HepG2 (cell line): ENCODE data around the gene SGSH. TPM values are rescaled to one million over a fixed set of nuclear protein-coding genes. Genes with fewer than 3 reads are reported as not detected.

Experiments
- BRCA1 ChIP-seq: sonication (generic); formaldehyde crosslinking; IDR thresholded peaks from 2 replicates; pipeline ENCODE4 v1.4.0; 2020; ENCODE audit warnings: missing genetic modification reagents
- ERF ChIP-seq: IDR thresholded peaks from 2 replicates; pipeline ENCODE4 v1.6.1; 2018; ENCODE audit warnings: missing biosample characterization, missing genetic modification reagents
- FOXK1 ChIP-seq: sonication (generic); formaldehyde crosslinking; IDR thresholded peaks from 2 replicates; pipeline ENCODE4 v1.4.0; 2020; ENCODE audit warnings: low read depth, missing genetic modification reagents, borderline replicate concordance
- HMGA1 ChIP-seq: sonication (generic); formaldehyde crosslinking; conservative IDR thresholded peaks from 2 replicates; pipeline ENCODE4 v1.4.0; 2020; ENCODE audit warnings: missing genetic modification reagents
- RARA ChIP-seq: IDR thresholded peaks from 2 replicates; pipeline ENCODE4 v1.6.1; 2016; ENCODE audit warnings: missing genetic modification reagents, missing compliant biosample characterization
- SKI ChIP-seq: fragments of 450-650 bp; IDR thresholded peaks from one replicate; pipeline ENCODE4 v1.6.1; 2018; ENCODE audit warnings: mild to moderate bottlenecking; ENCODE audit not compliant: partially characterized antibody
- SOX6 ChIP-seq, 2 experiments: fragments of 450-650 bp in 1 of 2; sonication (generic) in 1 of 2; formaldehyde crosslinking in 1 of 2; IDR thresholded peaks; 2 replicates each; pipeline versions ENCODE4 v1.4.0 to v1.6.1; 2017 to 2020; ENCODE audit warnings: antibody characterized with exemption in 1 of 2, mild to moderate bottlenecking in 1 of 2, missing genetic modification reagents in 1 of 2
- YEATS2 ChIP-seq: sonication (generic); formaldehyde crosslinking; IDR thresholded peaks from 2 replicates; pipeline ENCODE4 v1.4.0; 2020; ENCODE audit warnings: missing genetic modification reagents, borderline replicate concordance
- ZNF251 ChIP-seq: sonication (generic); formaldehyde crosslinking; IDR thresholded peaks from 2 replicates; pipeline ENCODE4 v1.9.0; 2021; ENCODE audit warnings: mild to moderate bottlenecking, missing genetic modification reagents
- ZNF766 ChIP-seq: sonication (generic); formaldehyde crosslinking; IDR thresholded peaks from 2 replicates; pipeline ENCODE4 v1.5.0; 2020; ENCODE audit warnings: missing genetic modification reagents, borderline replicate concordance
- polyA plus RNA-seq, 8 experiments: library from polyadenylated mRNA; depleted of rRNA in 3 of 8; stranded (reverse) in 7 of 8; unstranded in 1 of 8; fragments of >200 nt; fragmentation: Illumina TruSeq in 4 of 8; extraction: Trizol in 4 of 8; gene quantifications; 2 replicates each; pipeline versions ENCODE4 v1.2.1 to v1.2.3, GENCODE V29; 2011 to 2016; ENCODE audit warnings: low read depth in 4 of 8, missing spikeins in 1 of 8, mixed read lengths in 1 of 8; ENCODE audit not compliant: insufficient read depth in 1 of 8
- total RNA-seq, 5 experiments: library from RNA; depleted of rRNA; stranded (reverse); fragments of >200 nt; fragmentation: Illumina TruSeq; extraction: Trizol; gene quantifications; 2 replicates each; pipeline ENCODE4 v1.2.3, GENCODE V29; 2016; ENCODE audit warnings: low read depth in 1 of 5
- TF ChIP-seq, protein P1 (sequence below): sonication (generic); formaldehyde crosslinking; IDR thresholded peaks from 2 replicates; pipeline ENCODE4 v1.5.0; 2020; ENCODE audit warnings: mild to moderate bottlenecking, missing genetic modification reagents
- TF ChIP-seq, protein P2 (sequence below): IDR thresholded peaks from 2 replicates; pipeline ENCODE4 v1.6.1; 2012; ENCODE audit warnings: low read length, improper control_type of control experiment
- TF ChIP-seq, protein P3 (sequence below): sonication (generic); formaldehyde crosslinking; IDR thresholded peaks from 2 replicates; pipeline ENCODE4 v1.5.1; 2020; ENCODE audit warnings: missing genetic modification reagents, mild to moderate bottlenecking, borderline replicate concordance
- TF ChIP-seq, protein P4 (sequence below): sonication (generic); formaldehyde crosslinking; IDR thresholded peaks from 2 replicates; pipeline ENCODE4 v1.4.0; 2020; ENCODE audit warnings: missing genetic modification reagents
- TF ChIP-seq, protein P5 (sequence below): sonication (generic); formaldehyde crosslinking; IDR thresholded peaks from 2 replicates; pipeline ENCODE4 v1.9.0; 2022; ENCODE audit warnings: low read depth, missing genetic modification reagents
- TF ChIP-seq, protein P6 (sequence below): sonication (generic); formaldehyde crosslinking; IDR thresholded peaks from 2 replicates; pipeline ENCODE4 v1.4.0; 2020; ENCODE audit warnings: mild to moderate bottlenecking, missing genetic modification reagents

The SGSH gene
- total and polyA plus RNA-seq, 2 of the 13 experiments (the other 11 are each of a cell fraction or from before 2014, with no cell fraction given), result 12.2 to 17.6 TPM

DNA sequence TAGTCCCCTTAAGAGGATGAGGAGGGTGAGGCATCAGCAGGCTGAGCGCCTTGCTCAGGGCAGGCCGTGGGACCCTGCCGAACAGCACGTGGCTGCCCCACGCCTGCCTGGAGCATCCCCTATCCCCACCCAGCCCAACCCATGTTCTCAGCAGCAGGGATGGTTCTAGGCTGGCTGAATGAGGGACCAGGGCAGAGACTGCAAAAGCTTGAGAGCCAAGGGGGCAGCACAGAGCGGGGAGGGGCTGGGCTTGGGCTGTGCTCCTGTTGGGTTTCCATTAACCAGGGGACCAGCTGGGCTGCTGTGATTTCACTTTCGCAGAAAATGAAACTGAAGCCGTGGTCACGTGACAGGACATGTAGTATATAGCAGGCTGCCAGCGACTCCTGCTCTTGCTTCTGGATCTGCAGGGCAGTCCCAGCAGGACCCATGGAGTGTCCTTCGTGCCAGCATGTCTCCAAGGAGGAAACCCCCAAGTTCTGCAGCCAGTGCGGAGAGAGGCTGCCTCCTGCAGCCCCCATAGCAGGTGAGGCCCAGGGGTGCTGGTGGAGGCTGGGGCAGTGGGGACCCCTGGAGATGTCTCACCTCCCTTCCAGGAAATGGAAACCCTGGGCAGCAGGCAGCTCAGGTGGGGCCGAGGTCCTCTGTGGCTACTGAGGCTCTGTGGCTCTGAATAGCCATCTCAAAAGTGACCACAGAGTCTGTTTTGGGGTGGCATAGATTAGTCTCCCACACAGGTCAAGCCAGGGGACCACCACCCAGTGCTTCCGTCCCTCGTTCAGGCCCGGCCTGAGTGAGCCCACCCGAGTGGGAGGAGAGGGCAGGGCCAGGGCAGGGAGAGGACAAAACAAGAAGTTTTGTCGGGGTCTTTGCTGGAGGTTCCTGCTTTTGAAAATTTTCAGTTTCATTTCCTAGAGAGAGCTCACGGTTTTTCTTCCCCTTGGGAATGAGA, 43.4 kb upstream of the SGSH start (continued):
- TF ChIP-seq, protein P1, sequence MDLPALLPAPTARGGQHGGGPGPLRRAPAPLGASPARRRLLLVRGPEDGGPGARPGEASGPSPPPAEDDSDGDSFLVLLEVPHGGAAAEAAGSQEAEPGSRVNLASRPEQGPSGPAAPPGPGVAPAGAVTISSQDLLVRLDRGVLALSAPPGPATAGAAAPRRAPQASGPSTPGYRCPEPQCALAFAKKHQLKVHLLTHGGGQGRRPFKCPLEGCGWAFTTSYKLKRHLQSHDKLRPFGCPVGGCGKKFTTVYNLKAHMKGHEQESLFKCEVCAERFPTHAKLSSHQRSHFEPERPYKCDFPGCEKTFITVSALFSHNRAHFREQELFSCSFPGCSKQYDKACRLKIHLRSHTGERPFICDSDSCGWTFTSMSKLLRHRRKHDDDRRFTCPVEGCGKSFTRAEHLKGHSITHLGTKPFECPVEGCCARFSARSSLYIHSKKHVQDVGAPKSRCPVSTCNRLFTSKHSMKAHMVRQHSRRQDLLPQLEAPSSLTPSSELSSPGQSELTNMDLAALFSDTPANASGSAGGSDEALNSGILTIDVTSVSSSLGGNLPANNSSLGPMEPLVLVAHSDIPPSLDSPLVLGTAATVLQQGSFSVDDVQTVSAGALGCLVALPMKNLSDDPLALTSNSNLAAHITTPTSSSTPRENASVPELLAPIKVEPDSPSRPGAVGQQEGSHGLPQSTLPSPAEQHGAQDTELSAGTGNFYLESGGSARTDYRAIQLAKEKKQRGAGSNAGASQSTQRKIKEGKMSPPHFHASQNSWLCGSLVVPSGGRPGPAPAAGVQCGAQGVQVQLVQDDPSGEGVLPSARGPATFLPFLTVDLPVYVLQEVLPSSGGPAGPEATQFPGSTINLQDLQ (CRISPR knock-in tag), result no peak
- peak; percentile 27; the same call in 1 of the 2 replicates for TF ChIP-seq ERF (CRISPR knock-in tag)
- TF ChIP-seq, protein P2, sequence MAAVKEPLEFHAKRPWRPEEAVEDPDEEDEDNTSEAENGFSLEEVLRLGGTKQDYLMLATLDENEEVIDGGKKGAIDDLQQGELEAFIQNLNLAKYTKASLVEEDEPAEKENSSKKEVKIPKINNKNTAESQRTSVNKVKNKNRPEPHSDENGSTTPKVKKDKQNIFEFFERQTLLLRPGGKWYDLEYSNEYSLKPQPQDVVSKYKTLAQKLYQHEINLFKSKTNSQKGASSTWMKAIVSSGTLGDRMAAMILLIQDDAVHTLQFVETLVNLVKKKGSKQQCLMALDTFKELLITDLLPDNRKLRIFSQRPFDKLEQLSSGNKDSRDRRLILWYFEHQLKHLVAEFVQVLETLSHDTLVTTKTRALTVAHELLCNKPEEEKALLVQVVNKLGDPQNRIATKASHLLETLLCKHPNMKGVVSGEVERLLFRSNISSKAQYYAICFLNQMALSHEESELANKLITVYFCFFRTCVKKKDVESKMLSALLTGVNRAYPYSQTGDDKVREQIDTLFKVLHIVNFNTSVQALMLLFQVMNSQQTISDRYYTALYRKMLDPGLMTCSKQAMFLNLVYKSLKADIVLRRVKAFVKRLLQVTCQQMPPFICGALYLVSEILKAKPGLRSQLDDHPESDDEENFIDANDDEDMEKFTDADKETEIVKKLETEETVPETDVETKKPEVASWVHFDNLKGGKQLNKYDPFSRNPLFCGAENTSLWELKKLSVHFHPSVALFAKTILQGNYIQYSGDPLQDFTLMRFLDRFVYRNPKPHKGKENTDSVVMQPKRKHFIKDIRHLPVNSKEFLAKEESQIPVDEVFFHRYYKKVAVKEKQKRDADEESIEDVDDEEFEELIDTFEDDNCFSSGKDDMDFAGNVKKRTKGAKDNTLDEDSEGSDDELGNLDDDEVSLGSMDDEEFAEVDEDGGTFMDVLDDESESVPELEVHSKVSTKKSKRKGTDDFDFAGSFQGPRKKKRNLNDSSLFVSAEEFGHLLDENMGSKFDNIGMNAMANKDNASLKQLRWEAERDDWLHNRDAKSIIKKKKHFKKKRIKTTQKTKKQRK, result no peak
- no peak for TF ChIP-seq SOX6 (IDR thresholded peaks at IDR 0.05)
- peak; percentile 51 for TF ChIP-seq SOX6 (CRISPR knock-in tag; IDR thresholded peaks at IDR 0.05)
- TF ChIP-seq RARA (CRISPR knock-in tag), result 0 out of 2 replicates have a peak, but pooled peaks have one; percentile 9
- TF ChIP-seq BRCA1 (CRISPR knock-in tag), result no peak
- TF ChIP-seq, protein P3, sequence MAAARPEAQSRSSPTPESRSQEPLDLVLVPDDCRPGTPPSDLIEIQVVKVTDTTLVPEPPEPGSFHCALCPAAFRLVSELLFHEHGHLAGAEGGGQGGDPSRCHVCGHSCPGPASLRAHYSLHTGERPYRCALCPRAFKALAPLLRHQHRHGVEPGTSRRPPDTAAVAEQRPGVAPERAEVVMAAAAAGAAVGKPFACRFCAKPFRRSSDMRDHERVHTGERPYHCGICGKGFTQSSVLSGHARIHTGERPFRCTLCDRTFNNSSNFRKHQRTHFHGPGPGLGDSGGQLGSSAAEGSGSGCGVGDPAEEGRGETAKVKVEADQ (CRISPR knock-in tag), result 0 out of 2 replicates have a peak, but pooled peaks have one; percentile 89
- peak; percentile 84; the same call in 1 of the 2 replicates for TF ChIP-seq ZNF766 (CRISPR knock-in tag)
- TF ChIP-seq HMGA1 (CRISPR knock-in tag), result no peak
- no peak for TF ChIP-seq YEATS2 (CRISPR knock-in tag)
- TF ChIP-seq SKI, result peak; percentile 65
- peak; percentile 57; the same call in 1 of the 2 replicates for TF ChIP-seq FOXK1 (CRISPR knock-in tag)
- TF ChIP-seq, protein P4, sequence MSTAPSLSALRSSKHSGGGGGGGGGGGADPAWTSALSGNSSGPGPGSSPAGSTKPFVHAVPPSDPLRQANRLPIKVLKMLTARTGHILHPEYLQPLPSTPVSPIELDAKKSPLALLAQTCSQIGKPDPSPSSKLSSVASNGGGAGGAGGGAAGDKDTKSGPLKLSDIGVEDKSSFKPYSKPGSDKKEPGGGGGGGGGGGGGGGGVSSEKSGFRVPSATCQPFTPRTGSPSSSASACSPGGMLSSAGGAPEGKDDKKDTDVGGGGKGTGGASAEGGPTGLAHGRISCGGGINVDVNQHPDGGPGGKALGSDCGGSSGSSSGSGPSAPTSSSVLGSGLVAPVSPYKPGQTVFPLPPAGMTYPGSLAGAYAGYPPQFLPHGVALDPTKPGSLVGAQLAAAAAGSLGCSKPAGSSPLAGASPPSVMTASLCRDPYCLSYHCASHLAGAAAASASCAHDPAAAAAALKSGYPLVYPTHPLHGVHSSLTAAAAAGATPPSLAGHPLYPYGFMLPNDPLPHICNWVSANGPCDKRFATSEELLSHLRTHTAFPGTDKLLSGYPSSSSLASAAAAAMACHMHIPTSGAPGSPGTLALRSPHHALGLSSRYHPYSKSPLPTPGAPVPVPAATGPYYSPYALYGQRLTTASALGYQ (CRISPR knock-in tag), result no peak
- TF ChIP-seq, protein P5, sequence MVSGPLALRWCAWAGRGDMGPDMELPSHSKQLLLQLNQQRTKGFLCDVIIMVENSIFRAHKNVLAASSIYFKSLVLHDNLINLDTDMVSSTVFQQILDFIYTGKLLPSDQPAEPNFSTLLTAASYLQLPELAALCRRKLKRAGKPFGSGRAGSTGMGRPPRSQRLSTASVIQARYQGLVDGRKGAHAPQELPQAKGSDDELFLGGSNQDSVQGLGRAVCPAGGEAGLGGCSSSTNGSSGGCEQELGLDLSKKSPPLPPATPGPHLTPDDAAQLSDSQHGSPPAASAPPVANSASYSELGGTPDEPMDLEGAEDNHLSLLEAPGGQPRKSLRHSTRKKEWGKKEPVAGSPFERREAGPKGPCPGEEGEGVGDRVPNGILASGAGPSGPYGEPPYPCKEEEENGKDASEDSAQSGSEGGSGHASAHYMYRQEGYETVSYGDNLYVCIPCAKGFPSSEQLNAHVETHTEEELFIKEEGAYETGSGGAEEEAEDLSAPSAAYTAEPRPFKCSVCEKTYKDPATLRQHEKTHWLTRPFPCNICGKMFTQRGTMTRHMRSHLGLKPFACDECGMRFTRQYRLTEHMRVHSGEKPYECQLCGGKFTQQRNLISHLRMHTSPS, result peak; percentile 51; the same call in 1 of the 2 replicates
- no peak for TF ChIP-seq ZNF251
- TF ChIP-seq, protein P6, sequence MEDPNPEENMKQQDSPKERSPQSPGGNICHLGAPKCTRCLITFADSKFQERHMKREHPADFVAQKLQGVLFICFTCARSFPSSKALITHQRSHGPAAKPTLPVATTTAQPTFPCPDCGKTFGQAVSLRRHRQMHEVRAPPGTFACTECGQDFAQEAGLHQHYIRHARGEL, result no peak
